NOMO-1 treated with dmso at 0.1 percent for 144 hours (cell line): ENCODE results near the gene MYO1B.

Source experiments
- DNase-seq: peaks from one replicate; lab custom pipeline; 2025; ENCODE audit not compliant: unreplicated experiment; lab: John Stamatoyannopoulos, UW

MYO1B gene

DNA sequence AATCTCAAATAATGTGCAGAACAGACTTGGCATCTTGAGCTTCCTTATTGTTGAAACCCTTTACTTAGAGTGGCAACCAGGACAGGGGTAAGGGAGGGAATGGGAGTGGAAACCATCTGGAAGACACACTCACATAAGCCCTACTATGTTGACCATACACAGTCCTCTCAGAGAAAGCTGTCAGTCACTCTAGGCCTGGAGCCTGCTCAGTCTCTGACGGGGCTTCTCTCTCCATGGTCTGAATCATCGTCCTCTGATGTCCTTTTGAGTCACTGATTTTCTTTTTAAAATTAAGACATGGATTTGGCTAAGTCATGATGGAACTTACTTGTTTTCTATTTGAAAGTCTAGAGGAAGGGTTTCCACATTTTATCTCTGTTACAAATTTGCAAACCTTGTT, 74.0 kb downstream of the MYO1B start:
- DNase-seq = no peak

DNA sequence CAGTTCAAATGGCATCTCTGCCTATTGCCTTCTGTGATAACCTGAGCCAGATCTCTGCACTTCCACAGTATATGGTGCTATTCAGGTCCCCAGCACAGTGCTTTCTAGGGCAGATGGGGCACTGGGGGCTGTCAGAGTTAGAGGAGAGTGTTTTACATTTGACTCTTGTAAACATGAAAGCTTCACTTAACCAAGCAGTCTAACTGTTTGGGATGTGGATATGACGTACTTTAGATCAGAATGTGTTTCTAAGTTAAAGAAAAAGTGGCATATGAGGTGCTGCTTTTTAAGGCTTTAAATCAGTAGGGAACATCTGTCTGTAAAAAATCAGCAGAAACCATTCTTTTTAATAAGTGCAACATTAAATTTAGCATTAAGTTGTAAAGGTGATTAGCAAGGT, 75.7 kb downstream of the MYO1B start:
- DNase-seq = no peak

DNA sequence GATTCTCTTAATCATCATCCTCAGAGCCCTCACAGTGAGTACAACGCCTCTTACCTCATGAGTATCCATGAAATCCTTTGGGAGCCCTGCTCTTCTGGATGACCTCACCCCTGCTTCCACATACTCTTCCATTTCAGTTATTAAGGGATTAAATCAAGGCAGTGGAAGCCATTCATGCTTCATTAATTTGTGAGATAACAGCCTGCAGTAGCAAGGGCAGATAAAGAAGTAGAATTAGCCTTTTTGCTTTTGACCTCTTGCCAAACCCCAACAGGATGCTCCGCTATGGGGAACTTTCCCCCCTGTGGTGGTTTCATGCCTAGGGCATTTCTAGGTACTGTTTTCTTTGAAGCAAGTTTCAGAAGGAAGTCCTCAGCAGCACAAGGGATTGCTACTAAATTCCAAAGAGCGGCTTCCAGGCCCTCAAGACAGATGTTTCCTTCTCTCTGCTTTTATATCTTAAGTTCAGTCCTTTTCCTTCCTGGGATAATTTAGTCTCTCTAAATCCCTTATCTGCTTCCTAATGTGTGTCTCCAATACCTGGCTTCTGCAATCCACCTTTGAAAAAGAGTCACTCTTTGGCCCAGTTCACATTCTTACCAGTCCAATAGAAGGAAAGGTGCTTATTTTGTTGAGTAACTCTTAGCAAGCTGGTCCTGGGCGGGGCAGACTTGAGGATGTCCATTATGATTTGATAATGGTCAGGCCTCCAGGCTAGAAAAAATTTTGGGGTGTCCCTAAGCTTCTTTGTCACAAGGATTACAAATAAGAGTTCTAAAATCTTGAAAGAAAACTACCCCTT, 76.9 kb downstream of the MYO1B start:
- peak; percentile 53 for DNase-seq

DNA sequence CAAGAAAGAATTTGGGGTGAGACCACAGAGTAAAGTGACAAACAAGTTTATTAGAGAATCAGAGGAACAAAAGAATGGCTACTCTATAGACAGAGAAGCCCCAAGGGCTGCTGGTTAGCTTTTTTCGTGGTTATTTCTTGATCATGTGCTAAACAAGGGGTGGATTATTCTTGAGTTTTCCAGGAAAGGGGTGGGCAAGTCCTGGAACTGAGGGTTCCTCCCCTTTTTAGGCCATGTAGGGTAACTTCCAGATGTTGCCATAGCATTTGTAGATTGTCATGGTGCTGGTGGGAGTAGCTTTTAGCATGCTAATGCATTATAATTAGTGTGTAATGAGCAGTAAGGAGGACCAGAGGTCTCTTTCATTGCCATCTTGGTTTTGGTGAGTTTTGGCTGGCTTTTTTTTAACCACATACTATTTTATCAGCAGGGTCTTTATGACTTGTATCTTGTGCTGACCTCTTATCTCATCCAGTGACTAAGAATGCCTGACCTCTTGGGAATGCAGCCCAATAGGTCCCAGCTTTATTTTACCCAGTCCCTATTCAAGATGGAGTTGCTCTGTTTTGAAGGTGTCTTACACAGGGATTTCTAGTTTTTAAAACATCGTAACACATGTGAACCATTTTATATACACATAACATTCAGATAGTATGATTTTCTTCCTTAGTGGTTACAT, 77.8 kb downstream of the MYO1B start:
- no peak for DNase-seq

DNA sequence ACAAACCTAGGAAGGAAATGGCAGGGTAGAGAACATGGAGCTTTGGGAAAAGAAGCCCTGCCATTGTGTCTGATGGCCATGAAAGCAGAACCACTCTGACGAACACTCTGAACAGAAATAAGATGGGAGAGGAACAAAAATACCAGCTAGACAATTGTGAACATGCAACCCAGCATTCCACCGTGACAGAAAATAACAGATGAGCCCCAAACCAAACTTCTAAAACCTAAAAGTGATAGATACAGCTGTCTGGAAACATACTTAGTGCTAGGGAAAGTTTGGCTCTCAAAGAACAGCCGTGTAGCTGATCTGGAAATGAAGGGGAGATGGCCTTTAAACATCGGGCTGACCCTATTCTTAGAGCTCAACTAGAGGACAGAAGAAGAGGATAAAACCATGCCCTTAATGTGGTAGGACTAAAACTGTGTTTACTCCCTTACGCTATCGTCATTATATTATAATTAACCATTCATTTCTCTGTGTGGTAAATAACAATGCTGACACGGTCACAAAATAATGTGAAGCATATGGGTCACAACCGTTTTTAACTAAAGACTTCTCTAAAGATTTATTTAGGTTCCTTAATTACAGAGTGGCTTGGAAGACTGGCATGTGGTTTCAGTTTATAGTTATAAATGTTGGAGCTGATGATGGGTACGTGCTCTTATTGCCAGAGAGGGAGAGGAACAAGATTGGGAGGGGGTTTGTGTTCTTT, 80.6 kb downstream of the MYO1B start:
- DNase-seq = no peak

DNA sequence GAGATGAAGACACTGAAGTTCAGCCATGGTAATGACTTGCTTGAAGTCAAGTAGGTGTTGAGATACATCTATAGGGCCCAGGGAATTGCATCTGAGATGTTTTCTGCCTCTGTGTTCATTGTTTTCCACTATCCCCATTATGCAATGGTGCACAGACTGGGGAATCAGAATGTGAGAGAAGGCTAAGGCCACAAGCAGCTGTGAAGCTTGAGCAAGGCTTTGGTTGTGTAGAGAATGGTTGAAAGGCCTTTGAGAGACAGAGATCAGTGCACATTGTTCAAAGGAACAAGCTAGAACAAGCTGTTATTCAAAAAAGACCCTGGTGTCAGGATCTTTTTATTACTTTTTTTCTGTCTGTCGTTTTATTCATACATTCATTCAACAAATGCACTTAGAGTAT, 82.3 kb downstream of the MYO1B start:
- no peak for DNase-seq

DNA sequence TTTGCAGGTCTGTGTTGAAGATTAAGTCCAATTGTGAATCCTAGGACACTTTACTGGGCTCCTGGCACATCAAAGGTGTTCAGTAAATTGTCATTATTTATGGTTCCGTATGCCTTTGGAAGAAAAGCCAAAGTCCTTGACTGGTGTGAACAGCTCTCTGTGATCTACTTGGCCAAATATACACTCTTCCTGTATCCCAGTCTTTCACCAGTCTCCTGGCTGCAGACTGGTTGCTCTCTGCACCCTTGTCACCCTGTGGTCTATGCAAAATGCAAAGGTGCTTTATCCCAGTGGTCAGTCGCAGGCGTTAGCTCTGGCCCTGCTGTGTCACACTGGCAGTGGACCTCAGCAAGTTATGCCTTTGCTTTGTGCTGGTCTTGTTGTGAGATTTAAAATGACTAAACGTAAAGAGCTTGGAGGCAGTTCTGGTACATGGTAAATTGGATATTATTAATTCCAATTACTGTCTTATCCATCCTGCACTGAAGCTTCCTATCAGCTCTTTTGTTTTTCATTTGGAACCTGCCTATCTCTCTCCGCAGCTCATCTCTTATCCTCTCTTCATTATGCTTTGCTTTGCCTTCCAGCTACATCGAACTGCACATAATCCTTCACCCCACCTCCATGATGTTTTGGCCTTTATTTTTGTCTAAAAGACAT, 83.1 kb downstream of the MYO1B start:
- DNase-seq = no peak

DNA sequence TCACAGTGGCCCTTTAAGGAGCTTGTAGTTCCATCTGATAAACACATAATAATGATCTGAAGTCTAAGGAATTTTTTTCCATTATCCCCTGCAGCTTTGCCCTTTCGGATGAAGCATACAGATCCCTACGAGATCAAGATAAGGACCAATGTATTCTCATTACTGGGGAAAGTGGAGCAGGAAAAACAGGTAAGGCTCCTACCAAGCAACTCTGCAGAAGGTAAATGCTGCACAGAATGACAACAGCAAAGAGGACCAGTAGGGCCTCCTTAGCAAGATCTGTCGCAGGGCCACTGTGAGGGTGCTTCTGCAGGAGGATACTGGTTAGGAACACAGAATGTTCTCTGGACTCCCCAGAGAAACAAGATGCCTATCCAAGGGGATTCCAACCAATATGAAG, 84.6 kb downstream of the MYO1B start:
- DNase-seq = no peak

DNA sequence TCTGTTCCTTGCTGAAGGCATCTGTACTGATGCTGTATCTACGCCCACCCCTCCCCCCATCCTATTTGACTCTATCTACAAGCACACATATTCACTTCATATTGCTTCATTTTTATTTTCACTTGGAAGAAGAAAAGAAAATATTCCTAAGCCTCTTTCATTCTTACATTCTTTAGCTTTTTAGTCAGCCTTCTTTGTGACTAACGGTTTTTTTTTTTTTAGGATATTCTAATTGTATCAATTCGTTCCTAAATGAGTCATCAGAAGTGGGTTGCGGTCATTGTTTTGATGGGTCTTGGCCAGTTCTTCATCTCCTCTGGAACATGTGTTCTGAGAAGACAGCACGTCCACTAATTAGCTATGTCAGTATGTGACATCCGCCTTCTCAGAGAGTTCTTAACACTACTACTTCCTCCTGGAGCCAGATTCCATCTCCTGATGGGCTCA, 88.7 kb downstream of the MYO1B start:
- DNase-seq = no peak

DNA sequence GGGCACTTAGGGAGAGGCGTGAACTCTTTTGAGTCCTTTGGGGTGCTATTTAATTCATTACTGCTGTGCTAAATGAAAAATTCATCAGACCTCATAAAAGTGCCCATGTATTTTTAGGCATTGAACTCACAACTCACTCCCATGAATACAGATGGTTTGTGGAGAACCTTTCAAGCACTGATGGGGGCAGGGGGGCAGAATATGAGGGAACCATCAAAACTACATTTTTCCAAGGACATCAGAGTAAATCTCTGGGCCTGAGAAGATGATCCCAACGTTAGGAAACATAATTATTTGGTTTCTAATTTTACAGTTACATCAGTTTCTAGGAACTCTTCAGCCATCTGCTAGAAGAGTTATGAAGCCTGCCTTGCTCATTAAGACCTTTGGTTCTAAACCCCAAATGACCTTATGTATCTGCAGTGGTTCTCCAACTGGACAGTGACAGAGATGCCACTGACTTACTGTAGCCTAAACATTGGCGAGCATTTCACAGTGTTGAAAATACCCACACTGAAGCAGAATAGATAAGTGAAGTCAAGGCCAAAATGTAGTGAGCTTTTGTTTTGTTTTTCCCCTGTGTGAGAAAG, 90.8 kb downstream of the MYO1B start:
- no peak for DNase-seq

DNA sequence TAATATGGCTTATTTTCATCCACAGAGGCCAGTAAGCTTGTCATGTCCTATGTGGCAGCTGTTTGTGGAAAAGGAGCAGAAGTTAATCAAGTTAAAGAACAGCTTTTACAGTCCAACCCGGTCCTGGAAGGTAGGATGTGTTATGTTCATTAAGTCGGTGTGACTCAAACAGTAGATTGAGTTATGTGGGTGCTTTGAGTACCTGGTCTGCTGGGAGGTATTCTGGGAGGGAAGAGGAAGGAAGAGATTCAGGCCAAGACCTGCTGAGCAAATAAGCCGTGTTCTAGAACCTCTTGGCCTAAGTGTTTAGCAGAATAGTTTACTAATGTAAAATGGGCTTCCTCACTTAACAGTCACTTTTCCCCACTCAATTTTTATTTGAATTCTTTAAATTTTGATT, 96.2 kb downstream of the MYO1B start:
- DNase-seq = no peak

DNA sequence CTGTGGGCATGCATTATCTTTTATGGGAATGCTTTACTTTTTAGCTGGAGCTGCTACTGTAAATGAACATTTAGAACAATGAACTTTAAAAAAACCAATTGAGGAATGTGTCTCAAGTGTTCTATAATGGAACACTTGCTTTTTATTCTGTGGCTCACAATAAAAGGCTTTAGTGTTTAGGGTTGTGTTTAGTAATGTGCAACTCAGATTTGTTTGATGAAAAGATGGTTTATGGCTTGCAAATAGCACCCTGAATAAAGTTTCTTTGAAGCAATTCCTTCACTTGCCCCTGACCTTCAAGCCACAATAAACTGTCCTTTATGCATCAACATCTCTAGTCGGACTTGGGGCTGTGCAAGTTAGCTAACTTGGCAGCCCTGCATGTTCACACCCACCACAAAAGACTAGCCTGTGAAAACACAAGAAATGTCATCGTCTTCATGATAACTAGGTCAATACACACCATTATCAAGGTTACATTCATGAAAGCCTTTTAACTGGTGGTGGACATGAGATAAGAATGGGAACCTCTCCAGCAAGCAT, 98.7 kb downstream of the MYO1B start:
- no peak for DNase-seq

DNA sequence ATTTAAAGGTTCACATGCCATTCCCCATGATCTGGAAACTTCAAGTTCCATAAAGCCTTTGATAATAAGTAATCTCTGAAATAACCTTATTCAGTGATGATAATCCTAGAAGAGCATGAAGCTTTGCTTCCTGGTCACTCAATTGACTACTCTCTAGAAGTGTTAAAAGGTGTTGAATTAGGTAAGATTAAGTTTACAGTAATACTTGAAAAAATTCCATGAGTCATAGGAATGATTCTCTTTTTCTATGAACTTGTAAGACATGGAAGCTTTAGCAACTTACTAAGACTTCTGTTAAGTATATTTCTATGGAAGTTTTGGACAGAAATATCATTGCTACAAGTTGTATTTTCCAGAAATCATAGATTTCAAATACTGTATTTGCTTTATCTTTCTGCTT, 100.6 kb downstream of the MYO1B start:
- DNase-seq = no peak

DNA sequence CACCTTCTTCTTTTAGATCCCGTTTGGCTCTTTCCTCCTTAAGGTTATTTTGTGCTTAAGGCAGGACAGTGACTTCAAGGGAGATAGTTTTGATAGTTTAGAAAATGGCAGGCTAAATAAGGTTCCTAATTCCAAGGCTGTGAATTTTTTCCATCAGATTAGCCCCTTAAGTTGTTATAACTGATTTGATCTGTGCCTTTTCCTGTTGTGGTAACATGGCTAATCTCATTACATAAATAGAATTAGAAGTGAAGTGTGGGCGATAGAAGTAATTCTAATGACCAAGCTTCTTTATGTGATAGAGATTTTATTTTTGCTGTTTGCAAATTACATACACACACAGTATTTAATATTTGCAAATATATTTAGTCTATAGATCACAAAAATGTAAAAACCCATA, 102.0 kb downstream of the MYO1B start:
- no peak for DNase-seq

DNA sequence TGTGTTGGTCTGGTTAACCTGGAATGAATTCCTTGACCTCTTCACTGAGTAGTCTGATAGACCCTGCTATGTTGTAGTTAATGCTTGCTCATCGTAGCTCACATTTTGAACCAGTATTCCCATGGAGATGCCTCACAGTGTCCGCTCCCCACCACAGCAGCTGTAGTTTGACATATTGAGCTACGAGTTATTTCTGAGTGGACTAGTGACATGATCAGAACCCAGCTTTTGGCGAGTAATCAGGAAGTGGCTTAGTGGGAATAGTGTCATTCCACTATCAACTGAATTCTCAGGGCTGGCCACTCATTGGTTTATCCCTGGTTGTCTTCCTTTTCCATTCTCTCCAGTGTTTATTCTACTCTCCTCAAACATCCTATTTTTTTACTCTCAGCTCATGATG, 102.7 kb downstream of the MYO1B start:
- DNase-seq = no peak

DNA sequence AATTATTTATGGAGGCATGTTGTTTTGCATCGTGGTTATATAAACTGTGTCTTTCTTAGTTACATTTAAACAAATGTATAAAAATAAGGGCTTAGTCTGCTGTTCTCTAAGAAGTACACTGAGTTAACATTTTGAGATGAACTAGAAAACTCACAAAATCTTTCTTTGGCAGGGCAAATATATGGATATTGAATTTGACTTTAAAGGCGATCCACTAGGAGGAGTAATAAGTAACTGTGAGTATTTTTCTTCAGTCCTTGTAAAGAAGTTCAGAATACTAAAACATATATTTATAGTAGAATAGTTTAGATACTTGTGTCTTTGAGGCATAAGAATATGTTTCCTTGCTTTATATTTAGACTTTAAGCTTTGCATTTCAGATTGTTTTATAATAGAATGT, 104.8 kb downstream of the MYO1B start:
- no peak for DNase-seq

DNA sequence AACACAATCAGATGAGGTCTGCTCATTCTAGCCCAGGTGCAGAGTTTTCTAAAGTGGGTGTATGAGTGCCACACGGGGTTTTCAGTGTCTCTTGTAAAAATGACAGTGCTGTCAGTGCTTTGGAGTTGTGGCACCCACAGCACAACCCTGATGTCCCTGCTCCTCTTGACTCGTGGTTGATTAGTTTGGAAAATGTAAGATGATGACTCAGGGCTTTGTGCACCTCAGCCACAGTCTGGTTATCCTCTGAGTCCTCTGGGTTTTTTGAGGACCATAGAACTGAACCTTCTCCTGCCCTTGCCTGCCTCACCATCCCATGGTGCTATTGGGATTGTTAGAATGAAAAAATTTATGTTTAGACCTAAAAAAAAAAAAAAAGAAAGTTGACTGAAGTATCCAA, 105.6 kb downstream of the MYO1B start:
- DNase-seq = no peak

DNA sequence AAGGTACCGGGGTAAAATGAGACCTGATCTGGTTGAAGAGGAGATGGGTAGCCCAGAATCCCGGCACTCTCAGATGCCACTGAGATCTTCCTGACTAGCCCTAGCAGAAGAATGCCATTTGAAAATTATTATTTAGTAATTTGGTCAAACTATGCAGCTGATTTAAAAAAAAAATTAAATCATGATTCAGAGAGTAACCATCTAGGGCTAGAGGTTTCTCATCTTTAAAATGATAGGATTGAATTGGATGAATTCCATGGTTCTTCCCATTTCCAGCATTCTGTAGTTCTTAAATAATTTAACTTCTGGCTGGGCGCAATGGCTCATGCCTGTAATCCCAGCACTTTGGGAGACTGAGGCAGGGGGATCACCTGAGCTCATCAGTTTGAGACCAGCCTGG, 106.1 kb downstream of the MYO1B start:
- DNase-seq = no peak

DNA sequence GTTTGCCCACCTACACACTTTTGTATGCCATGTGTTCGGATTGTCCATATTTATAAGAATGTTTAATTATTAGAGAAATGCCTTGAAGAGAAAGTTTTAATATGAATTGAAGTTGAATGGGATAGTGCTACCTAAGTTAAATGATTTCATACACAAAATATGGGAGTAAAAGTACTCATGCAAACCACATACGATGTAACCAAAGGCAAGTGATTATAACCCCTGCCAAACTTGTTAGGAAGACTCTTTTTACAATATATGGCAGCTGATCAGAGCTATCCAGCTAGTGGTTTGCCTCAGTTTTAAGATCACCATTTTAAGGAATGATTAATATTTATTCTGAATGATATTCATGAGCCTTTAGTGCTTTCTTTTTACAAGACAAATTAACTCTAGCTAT, 106.7 kb downstream of the MYO1B start:
- DNase-seq = no peak

DNA sequence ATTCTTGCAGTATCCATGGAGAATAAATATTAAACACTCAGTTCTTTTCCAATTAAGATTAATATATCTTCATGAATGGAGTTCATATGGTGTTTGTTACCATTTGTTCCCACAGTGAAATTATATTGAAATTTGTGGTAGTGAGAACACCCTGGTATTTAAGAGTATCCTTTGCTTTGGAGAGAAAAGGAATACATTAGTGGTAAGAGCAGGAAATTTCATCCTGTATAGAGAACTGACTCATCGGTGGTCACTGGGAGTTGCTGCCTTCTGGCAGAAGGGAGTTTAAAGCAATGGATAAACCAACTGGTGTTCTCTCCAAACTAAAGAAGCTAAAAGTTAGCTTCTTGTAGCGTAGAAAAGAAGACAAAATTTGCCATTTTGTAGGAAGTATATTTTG, 107.3 kb downstream of the MYO1B start:
- no peak for DNase-seq

DNA sequence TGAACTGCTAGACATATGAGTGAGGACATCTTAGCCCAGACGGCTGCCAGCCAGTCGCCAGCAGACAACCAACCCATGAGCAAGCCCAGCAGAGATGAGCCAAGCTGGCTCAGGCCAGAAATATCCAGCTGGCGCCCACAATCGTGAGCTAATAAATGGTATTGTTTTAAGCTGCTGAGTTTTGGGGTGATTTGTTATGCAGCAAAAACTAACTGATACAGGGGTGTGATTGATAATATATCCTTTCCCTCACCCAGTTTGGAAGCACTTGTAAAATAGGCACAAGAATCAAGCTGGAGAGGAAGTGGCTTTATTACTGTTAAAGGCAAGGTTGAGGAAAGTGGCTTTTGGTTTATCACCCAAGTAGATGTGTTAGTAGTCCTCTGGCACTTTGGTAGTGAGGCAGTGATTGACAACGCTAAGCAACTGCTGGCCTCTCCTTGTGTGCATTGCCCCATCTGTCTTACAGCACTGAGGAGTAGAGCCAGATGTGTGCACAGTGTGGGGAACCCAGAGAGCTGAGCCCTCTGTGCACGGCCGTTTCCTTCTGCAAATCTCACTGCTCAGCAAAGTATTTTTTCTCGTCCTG, 110.1 kb downstream of the MYO1B start:
- DNase-seq = no peak
